DND-41 (cell line): ENCODE measurements around the gene MAST4.
"Not testable (repeated sequence)": the region's sequence is repeated elsewhere in the genome, so short reads cannot be mapped to it uniquely, and the experiment has no call there.

ENCODE experiments used
- EZH2 ChIP-seq: IDR thresholded peaks from 3 replicates; pipeline ENCODE4 v1.6.1; 2012; ENCODE audit warnings: borderline replicate concordance, low read depth, mild to moderate bottlenecking, moderate library complexity, low read length, inconsistent platforms; ENCODE audit not compliant: severe bottlenecking
- TF ChIP-seq, protein P1 (sequence below): IDR thresholded peaks from 2 replicates; pipeline ENCODE4 v1.5.1; 2012; ENCODE audit warnings: borderline replicate concordance, low read length, moderate library complexity, mild to moderate bottlenecking; ENCODE audit not compliant: poor library complexity, severe bottlenecking; ENCODE audit errors: extremely low read depth

DNA sequence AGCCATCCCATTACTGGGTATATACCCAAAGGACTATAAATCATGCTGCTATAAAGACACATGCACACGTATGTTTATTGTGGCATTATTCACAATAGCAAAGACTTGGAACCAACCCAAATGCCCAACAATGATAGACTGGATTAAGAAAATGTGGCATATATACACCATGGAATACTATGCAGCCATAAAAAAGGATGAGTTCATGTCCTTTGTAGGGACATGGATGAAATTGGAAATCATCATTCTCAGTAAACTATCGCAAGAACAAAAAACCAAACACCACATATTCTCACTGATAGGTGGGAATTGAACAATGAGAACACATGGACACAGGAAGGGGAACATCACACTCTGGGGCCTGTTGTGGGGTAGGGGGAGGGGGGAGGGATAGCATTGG, 577.2 kb downstream of the MAST4 start:
- TF ChIP-seq, protein P1, sequence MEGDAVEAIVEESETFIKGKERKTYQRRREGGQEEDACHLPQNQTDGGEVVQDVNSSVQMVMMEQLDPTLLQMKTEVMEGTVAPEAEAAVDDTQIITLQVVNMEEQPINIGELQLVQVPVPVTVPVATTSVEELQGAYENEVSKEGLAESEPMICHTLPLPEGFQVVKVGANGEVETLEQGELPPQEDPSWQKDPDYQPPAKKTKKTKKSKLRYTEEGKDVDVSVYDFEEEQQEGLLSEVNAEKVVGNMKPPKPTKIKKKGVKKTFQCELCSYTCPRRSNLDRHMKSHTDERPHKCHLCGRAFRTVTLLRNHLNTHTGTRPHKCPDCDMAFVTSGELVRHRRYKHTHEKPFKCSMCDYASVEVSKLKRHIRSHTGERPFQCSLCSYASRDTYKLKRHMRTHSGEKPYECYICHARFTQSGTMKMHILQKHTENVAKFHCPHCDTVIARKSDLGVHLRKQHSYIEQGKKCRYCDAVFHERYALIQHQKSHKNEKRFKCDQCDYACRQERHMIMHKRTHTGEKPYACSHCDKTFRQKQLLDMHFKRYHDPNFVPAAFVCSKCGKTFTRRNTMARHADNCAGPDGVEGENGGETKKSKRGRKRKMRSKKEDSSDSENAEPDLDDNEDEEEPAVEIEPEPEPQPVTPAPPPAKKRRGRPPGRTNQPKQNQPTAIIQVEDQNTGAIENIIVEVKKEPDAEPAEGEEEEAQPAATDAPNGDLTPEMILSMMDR, result not testable (repeated sequence)
- TF ChIP-seq EZH2, result not testable (repeated sequence)
